SH-SY5Y (cell line): ENCODE measurements around the gene ZCCHC18.
"Not testable (repeated sequence)": the region's sequence is repeated elsewhere in the genome, so short reads cannot be mapped to it uniquely, and the experiment has no call there.

Source experiments
- GATA2 ChIP-seq: IDR thresholded peaks from 2 replicates; pipeline ENCODE4 v1.6.1; 2011; ENCODE audit warnings: mild to moderate bottlenecking, low read depth, low read length
- GATA3 ChIP-seq: IDR thresholded peaks from 2 replicates; pipeline ENCODE4 v1.6.1; 2011; ENCODE audit warnings: low read depth, mild to moderate bottlenecking, low read length, moderate library complexity

The ZCCHC18 gene

DNA sequence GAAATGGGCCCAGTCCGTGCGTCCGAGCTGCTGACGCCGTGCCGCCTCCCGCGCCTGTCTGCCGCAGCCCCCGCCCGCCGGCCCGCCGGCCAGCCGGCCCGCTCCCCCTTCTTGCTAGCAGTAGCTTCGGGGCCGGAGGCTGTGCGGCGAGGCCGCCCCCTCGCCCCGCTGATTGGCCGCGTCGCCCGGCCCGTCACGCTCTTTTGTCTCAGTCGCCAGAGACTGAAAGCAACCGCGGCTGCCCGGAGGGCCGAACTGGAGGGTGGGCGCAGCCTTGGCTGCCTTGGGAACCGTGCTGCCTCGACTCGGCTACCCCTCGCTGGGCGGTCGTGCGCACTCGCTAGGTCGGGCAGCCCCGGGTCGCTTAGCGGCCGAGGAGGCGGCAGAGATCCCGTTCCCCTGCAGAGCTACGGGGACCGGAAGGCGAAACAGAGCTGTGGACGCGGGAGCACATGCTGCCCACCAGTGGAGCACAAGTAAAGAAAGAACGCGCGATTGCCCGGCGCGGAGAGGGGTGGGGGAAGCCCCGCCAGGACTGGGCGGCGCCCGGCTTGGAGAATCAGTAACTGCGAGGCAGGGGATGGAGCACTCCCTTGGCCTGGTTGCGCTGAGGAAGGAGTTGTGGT, at the start of gene ZCCHC18:
TSS of gene ZCCHC18 (plus strand) at position 198 of the 626 bp plus-strand sequence. CDS start 1,589 bp downstream, outside the sequence.
- TF ChIP-seq GATA2 (no peak), GATA3 (no peak)

DNA sequence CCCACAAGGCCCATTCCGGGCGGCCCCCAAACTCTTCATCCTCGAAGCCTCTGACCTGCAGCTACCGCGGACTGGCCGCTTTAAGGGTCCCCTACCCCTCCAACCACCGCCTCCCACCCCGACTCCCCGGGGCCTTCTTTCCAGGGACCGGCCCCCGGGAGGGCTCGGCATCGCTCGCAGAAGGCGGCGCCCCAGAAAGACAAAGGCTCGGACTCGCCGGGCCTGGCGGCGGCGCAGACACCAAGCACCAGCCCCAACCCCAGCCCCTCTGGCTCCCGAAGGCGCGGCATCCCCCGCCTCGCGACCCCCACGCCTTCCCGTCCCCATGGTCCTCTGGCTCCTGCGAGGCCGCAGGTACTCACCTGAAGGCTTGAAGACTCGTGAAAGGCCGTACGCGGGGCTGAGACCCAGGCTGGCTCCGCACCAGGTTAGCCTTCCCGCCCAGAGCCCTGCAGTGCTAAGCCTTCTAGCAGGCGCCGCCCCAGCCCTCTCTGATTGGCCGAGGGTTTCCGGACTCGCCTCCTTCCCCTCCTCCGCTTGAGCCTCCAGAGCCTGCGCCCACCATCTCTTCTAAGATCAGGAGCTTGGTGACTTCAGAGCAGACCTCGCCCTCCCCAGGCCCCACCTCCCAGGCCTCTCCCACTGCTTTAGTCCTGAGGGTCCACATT, 36.4 kb upstream of the ZCCHC18 start, which contains the start of gene TMSB15C:
TSS of gene TMSB15C (minus strand) at position 459 of the 668 bp plus-strand sequence.
- TF ChIP-seq GATA2, GATA3: not testable (repeated sequence)

DNA sequence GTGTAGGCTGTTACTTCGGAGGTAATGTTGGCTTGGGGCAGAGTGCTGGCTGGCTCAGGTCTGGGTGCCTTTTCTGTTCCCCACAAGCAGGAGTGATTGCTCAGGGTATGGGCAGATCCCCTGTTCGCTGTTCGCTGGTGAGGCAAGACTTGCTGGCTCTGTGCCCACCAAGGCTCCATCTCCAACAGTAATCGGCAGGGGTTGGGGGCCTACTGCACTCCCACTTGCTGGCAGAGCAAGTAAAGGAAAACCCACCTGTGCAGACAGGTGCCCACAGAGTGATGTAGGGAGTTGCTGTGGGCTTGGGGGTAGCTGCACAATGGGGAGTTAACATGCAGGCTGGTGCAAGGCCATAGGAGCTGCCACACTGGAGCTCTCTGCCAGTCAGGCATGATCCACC, 28.3 kb upstream of the ZCCHC18 start:
- TF ChIP-seq GATA3 (no peak), GATA2 (no peak)

DNA sequence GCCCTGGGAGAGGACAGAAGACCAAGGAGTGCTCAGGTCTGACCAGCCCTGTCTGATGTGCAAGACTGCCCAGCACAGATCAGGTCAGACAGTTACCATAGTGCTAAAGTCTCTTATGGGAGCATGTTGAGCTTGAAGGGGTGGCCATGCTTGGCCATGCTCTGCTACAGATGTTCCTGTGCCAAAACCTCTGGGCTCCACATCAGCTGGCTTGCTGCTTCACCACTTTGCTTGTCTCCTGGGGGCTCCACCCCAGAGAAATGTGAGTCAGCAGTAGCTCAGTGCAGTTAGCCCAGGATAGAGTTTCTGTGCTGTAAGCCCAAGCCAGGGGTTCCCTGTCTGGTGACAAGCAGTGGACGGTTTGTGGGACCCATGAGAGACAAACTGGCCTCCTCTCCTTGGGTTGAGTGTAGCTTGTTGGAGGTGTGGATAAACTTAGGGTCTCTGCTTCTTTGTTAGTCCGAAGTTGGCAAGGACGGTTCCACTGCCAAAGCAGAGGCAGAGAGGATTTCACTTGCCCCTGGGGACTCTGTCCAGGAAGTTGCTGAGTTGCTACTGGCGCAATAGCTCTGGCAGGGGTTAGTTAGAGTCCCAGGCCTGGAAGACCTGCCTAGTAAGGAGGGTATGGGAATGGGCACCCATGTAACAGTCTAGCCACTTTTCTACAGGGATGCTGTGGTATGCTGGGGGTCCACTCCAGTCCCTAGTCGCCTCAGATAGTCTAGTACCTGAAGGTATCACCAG, 27.6 kb upstream of the ZCCHC18 start:
- TF ChIP-seq GATA3 (no peak), GATA2 (no peak)

DNA sequence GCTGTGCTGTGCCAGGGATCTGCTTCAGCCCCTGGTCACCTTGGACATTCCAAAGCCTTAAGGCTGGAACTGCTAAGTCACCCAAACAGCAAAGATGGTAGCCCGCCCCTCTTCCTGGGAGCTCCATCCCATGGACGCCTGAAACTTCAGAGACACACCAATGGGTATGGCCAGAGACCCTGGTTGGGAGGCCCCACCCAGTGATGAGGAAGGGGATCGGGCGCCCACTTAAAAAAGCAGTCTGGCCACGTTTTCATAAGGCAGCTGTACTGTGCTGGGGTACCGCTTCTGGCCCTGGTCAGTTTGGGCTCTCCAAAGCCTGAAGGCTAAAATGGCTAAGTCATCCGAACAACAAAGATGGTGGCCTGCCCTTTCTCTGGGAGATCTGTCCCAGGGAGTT, 26.8 kb upstream of the ZCCHC18 start:
- TF ChIP-seq GATA2: no peak

DNA sequence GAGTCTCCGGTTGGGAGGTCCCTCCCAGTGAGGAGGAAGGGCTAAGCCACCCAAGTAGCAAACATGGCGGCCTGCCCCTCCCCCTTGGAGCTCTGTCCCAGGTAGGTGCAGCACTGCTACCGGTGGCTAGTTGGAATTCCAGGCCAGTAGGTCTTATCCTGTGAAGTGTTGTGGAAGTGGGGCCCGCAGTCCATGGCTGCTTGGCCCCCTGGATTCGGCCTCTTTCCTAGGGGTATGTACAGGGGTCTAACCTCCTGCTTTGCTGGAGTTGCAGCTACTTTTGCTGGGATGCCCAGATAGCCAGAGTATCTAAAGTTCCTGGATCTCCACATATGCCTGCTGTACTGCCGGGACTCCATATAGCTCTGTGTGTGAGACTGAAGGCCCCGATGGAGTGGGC, 26.4 kb upstream of the ZCCHC18 start:
- TF ChIP-seq GATA3 (no peak), GATA2 (no peak)

DNA sequence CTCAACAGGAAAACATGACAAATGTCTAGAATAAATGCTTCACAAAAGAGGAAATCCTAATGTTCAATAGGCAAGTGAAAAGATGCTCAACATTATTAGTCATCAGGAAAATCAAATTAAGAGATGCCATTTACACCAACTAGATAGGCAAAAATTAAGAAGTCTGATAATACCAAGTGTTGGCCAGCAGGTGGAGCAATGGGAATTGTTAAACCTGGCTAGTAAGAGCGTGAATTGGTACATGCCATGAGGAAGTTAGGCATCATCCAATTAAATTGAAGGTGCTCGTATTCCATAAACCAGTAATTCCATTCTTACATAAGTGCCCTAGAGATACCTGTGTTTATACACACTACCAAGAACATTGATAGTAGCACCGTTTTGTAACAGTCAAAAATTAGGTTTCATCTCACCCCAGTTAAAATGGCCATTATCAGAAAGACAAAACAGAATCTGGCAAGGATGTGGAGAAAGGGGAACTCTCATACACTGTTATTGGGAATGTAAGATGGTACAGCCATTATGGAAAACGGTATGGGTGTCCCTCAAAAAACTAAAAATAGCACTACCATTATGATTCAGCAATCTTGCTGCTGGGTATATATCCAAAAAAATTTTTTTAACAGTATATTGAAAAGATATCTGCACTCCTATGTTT, 14.0 kb upstream of the ZCCHC18 start:
- TF ChIP-seq GATA2 (no peak), GATA3 (no peak)

DNA sequence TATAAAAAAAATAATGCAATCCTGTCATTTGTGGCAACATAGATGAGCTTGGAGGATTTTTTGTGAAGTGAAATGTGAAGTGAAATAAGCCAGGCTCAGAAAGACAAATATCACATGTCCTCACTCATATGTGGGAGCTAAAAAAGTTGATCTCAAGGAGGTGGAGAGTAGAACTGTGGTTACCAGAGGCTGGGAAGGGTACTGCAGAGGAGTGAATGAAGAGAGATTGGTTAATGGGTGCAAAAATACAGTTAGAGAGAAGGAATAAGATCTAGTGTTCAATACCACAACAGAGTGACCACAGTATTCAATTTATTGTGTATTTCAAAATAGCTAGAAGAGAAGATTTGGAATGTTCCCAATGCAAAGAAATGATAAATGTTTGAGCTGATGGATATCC, 13.4 kb upstream of the ZCCHC18 start:
- no peak for TF ChIP-seq GATA3
- TF ChIP-seq GATA2: no peak

DNA sequence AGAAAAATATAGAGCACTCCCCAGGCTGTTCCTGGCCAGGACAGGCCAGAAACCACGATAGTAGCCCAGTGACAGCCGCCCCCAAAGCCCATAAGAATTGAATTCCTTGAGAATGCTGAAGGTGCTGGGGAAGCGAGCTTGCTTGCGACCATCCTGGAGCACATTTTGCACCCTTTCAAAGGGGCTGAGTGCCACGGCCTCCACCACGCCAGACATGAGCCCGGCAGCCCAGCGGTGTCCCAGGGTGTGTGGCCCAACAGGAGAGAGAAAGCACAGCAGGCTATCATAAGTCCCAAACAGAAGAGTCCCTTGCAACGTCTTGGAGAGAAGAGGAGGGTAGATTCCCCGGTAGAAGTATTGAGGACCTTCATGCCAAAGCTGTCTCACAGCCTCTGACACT, 7.6 kb upstream of the ZCCHC18 start:
- TF ChIP-seq GATA2: no peak
- no peak for TF ChIP-seq GATA3

DNA sequence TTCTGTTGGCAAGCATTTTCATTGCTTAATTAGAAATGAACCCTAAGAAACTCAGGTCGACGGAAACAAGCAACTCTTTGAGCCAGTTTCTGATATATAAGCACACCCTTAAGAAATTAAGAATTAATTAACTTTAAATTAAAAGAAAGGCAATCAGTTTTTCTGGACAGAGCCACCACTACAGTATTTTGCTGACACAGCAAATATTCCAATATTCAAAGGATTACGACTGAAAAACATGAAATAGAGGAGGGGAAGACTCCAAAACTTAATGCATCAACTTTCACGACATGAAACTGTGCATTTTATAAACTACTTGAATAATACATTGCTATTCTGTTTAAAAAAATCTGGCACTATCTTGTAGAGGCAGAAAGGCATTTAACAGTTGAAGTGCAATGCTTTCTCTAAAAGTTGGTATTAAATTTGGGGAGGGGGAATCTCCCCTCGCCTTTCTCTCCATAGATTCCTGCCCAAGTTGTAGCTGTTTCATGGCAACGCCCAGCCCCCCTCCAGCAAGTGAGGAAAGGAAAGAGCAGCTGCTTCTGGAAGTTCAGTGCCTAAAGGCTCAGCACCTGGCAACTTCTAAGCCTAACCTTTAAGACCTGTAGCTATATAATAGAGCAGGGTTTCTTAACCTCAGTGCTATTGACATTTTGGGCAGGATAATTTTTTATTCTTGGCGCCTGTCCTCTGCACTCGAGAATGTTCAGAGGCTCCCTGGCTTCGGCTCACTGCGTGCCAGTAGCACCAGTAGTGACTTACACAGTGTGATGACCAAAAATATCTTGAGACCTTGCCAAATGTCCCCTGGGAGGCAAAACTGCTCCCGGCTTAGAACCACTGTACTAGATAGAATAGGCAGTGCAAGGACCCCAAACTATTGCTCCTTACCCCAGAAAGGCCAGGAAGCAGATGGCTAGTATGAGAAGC, 6.7 kb upstream of the ZCCHC18 start:
- TF ChIP-seq GATA2: no peak
- no peak for TF ChIP-seq GATA3

DNA sequence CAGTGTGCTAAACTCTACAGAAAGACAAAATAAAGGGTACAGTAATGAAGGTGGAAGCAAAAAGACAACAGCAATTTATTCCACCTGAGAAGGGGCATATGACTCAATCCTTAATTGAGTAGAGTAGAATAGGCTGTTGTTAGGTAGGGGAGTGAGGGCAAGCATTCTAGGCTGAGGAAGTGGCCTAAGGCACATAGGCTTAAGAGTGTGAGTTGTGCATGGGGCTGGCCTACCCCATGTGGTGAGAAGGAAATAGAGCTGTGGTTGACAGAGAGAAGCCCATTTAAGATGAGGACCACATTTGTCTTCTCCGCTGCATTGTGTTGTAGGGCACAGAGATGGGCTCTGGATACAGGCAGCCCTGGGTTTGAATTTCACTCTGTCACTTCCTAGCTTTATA, 3.4 kb upstream of the ZCCHC18 start:
- TF ChIP-seq GATA2 (no peak), GATA3 (no peak)

DNA sequence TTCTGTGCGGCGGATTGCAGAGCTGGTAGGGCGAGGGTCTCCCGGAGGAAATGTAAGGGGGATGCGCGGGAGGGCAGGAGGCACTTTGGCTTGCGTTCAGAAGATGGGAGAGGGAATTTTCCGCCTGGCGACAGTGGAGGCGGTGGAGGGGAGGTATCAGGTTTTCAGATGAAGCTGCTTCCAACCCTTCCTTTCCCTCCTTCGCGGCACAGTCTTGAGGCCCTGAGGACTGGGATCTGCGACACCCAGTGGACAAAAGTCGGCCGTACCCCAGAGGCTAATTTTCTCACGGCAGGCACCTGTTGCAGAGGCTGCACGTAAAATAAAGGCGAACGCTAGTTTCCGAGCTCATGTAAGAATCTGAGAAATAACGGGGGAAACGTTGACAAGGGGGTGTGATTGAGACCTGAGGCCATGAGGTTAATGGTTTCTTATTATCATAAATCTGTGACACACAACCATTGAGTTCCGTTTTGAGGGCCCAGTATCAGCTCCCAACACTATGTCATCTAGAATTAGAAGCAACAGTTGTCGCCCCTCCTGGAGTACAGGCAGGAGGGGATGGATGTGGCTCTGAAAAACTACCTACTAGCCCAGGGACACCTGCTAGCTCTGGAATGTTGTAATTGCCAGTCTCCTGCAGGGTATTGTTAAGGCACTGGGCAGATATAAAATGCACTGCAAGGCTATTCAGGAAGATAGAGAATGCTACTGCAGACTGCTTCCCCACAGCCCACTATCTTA, 1.1 kb downstream of the ZCCHC18 start:
- TF ChIP-seq GATA3 (no peak), GATA2 (no peak)

DNA sequence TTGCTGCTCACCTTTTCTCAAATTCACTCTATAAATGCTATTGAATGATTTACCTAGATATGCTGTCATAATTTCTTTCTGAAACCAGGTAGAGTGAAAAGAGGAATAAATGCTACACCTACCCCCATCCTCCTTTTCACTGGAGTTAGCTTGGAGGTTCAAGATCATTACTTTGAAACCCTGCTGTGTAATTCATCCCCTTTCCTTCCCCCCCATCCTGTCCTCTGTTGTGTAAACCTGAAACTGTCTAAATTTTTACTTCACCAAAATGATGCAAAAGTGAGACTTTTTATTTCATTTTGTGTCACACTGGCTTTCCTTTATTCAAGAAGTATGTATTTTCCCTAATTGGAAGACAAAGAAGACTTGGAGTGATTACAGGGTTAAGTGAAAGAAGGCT, 5.4 kb downstream of the ZCCHC18 start:
- no peak for TF ChIP-seq GATA2
- no peak for TF ChIP-seq GATA3
